ENCODE data around the gene CASP10.

The CASP10 gene

GRCh38 chr2:201244829-201245228, 61.9 kb downstream of the CASP10 start:
- no peak for DNase-seq (ENCODE audit: insufficient read length, low spot score)
- no peak for FAIRE-seq
- no peak for TF ChIP-seq CTCF (IDR thresholded peaks at IDR 0.05; ENCODE audit: insufficient read depth, missing control alignments)

DNA sequence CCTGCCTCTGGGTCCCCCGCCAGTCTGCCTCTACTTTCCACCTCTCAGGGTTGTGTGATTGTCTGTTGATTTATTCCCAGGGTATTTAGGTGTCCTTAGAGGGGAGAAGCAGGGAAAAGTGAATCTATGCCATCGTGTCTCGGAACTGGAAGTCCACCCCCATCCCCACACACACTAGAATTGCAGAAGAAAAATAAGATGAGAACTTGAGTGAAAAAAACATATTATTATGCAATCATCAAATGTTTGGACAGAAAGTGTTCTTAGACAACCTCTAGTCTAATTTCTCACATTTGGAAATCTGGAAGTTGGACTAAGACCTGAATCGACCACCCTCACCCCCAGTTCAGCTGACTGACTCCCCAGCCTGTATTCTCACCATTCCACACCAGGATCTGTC, 63.3 kb downstream of the CASP10 start:
- DNase-seq (ENCODE audit: insufficient read length, low spot score) (no peak), FAIRE-seq (no peak)
- TF ChIP-seq CTCF (IDR thresholded peaks at IDR 0.05; ENCODE audit: insufficient read depth, missing control alignments) = no peak

DNA sequence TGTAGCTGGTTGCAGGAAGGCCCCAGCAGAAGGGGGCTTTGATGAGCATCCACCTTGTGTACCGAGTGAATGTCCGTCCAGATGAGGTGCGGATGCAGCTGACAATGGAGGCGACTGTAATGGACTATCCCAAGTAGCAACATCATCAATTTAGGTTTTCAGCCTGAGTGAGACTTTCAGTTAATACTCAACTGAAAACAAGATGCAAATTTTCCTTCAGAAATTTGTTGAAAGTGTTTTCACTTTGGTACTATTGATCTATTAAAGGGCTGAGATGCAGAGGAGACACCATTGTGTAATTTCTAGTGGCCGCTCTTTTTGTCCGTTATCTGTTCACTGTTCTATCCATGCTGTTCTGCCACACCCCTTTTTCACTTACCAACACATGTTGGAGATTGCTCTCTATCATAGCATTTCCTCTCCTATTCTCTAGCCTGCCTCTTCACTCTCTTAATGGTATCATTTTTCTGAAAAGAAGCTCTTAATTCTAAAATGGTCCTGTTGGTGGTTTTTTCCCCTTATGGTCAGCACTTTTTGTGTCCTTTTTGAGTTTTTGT, 65.4 kb downstream of the CASP10 start:
- TF ChIP-seq CTCF (IDR thresholded peaks at IDR 0.05; ENCODE audit: insufficient read depth, missing control alignments) = no peak
- DNase-seq (ENCODE audit: insufficient read length, low spot score) = no peak
- FAIRE-seq = no peak

- no peak for DNase-seq (ENCODE audit: insufficient read length, low spot score)
- no peak for TF ChIP-seq CTCF (IDR thresholded peaks at IDR 0.05; ENCODE audit: insufficient read depth, missing control alignments)
- FAIRE-seq = no peak
These were observed 66.9 kb downstream of the CASP10 start for GRCh38 chr2:201249889-201250288.

GRCh38 chr2:201250741-201251140, 67.8 kb downstream of the CASP10 start:
- TF ChIP-seq CTCF (IDR thresholded peaks at IDR 0.05; ENCODE audit: insufficient read depth, missing control alignments) = no peak
- DNase-seq (ENCODE audit: insufficient read length, low spot score) (no peak), FAIRE-seq (no peak)

- no peak for TF ChIP-seq CTCF (IDR thresholded peaks at IDR 0.05; ENCODE audit: insufficient read depth, missing control alignments)
- no peak for FAIRE-seq
These were observed 71.3 kb downstream of the CASP10 start for GRCh38 chr2:201254081-201254730.

GRCh38 chr2:201255408-201256033, 72.6 kb downstream of the CASP10 start:
- FAIRE-seq (no peak), DNase-seq (ENCODE audit: insufficient read length, low spot score) (no peak)
- TF ChIP-seq CTCF (IDR thresholded peaks at IDR 0.05; ENCODE audit: insufficient read depth, missing control alignments) = no peak

More at GRCh38 chr2:201254081-201254730, 71.3 kb downstream of the CASP10 start:
- no peak for DNase-seq (ENCODE audit: insufficient read length, low spot score)

All from D721Med (cell line).